B cell (primary cell): ENCODE results near the gene GPRIN2. TPM values are rescaled to one million over a fixed set of nuclear protein-coding genes. Genes with fewer than 3 reads are reported as not detected.

ENCODE experiments used
- ATAC-seq: fragments of 200-7000 bp; cut with Tn5 transposase; one replicate; pipeline ENCODE4 v1.10.0; 2021; ENCODE audit warnings: low read depth, mild to moderate bottlenecking, moderate number of reproducible peaks, moderate library complexity
- CTCF ChIA-PET: fragments of 350-600 bp; sonication (Branson Sonifier 250); formaldehyde crosslinking; loops from one replicate; lab custom pipeline; 2021; ENCODE audit warnings: antibody characterized with exemption, inconsistent platforms; lab: Charles Lee
- POLR2A ChIA-PET: fragments of 350-600 bp; sonication (Branson Sonifier 250); formaldehyde crosslinking; loops from one replicate; lab custom pipeline; 2021; ENCODE audit warnings: antibody characterized with exemption; lab: Charles Lee
- DNase-seq: peaks from one replicate; pipeline ENCODE4 v3.0.0; 2013
- H2AFZ ChIP-seq: 2 replicates; pipeline ENCODE4 v1.6.1; 2012; ENCODE audit warnings: mild to moderate bottlenecking, low read depth, low read length; ENCODE audit not compliant: insufficient read depth, poor library complexity, severe bottlenecking
- H3K27ac ChIP-seq, 2 donors: 1 replicate in 1 of 2; 2 replicates in 1 of 2; pipeline ENCODE4 v1.5.1; 2012 to 2013; ENCODE audit warnings: low read length in 2 of 2, mild to moderate bottlenecking in 2 of 2, moderate library complexity in 1 of 2
- H3K27me3 ChIP-seq, 4 experiments: fragments of 200-600 bp in 1 of 4; sonication (generic) in 1 of 4; replicated peaks in 1 of 4; 1 replicate in 2 of 4; 2 replicates in 2 of 4; pipeline versions ENCODE4 v1.6.1 to v1.7.0; 2013 to 2016; ENCODE audit warnings: low read length in 3 of 4, mild to moderate bottlenecking in 2 of 4, mixed read lengths in 1 of 4, moderate library complexity in 1 of 4; ENCODE audit not compliant: insufficient read depth in 4 of 4, control insufficient read depth in 3 of 4; ENCODE audit errors: control extremely low read depth in 1 of 4
- H3K36me3 ChIP-seq, 2 experiments: replicated peaks in 1 of 2; 1 replicate in 1 of 2; 2 replicates in 1 of 2; pipeline versions ENCODE4 v1.6.1 to v1.7.1; 2013; ENCODE audit warnings: low read length in 1 of 2; ENCODE audit not compliant: insufficient read depth in 2 of 2, control insufficient read depth in 1 of 2; ENCODE audit errors: control extremely low read depth in 1 of 2, extremely low read depth in 1 of 2
- H3K4me1 ChIP-seq, 2 donors: fragments of 200-600 bp in 1 of 2; sonication (generic) in 1 of 2; 1 replicate in 1 of 2; 2 replicates in 1 of 2; pipeline versions ENCODE4 v1.5.1 to v1.6.1; 2013 to 2017; ENCODE audit warnings: low read length in 2 of 2; ENCODE audit not compliant: control insufficient read depth in 2 of 2, insufficient read depth in 2 of 2
- H3K4me2 ChIP-seq: replicated peaks from 2 replicates; pipeline ENCODE3; 2012; ENCODE audit warnings: mild to moderate bottlenecking, low read depth, low read length; ENCODE audit not compliant: poor library complexity, severe bottlenecking
- H3K4me3 ChIP-seq, 5 experiments: fragments of 200-600 bp in 1 of 5; sonication (generic) in 1 of 5; 1 replicate in 3 of 5; 2 replicates in 2 of 5; pipeline versions ENCODE4 v1.5.1 to v1.7.0; 2011 to 2016; ENCODE audit warnings: low read length in 4 of 5, mild to moderate bottlenecking in 4 of 5, low read depth in 2 of 5, control low read depth in 1 of 5, moderate library complexity in 1 of 5; ENCODE audit not compliant: insufficient read depth in 1 of 5; ENCODE audit errors: control extremely low read depth in 1 of 5, extremely low read depth in 1 of 5
- H3K79me2 ChIP-seq: fragments of 200-600 bp; sonication (generic); one replicate; pipeline ENCODE4 v1.6.0; 2016; ENCODE audit warnings: low read length; ENCODE audit not compliant: control insufficient read depth, insufficient read depth
- H3K9ac ChIP-seq: fragments of 200-600 bp; sonication (generic); 2 replicates; pipeline ENCODE4 v1.6.1; 2017; ENCODE audit warnings: mild to moderate bottlenecking, low read length, moderate library complexity
- H3K9me3 ChIP-seq, 3 donors: one replicate each; pipeline versions ENCODE4 v1.6.1 to v1.7.1; 2013; ENCODE audit warnings: low read length in 2 of 3; ENCODE audit not compliant: control insufficient read depth in 2 of 3, insufficient read depth in 1 of 3; ENCODE audit errors: control extremely low read depth in 1 of 3
- H4K20me1 ChIP-seq: 2 replicates; pipeline ENCODE4 v1.6.0; 2012; ENCODE audit warnings: mild to moderate bottlenecking, low read length; ENCODE audit not compliant: insufficient read depth, control insufficient read depth, poor library complexity, severe bottlenecking
- H3K27ac Mint-ChIP-seq: one replicate; pipeline ENCODE4 v1.8.0; 2021; ENCODE audit warnings: mixed read lengths
- H3K27me3 Mint-ChIP-seq: one replicate; pipeline ENCODE4 v1.8.0; 2021; ENCODE audit warnings: mixed read lengths
- H3K4me1 Mint-ChIP-seq: one replicate; pipeline ENCODE4 v1.8.0; 2021; ENCODE audit warnings: mixed read lengths
- H3K4me3 Mint-ChIP-seq: one replicate; pipeline ENCODE4 v1.8.0; 2021; ENCODE audit warnings: mixed read lengths
- H3K9me3 Mint-ChIP-seq: one replicate; pipeline ENCODE4 v1.8.0; 2022; ENCODE audit warnings: mixed read lengths; ENCODE audit not compliant: insufficient read depth
- CTCF ChIP-seq: fragments of 200-600 bp; IDR thresholded peaks from one replicate; pipeline ENCODE4 v1.8.0; 2022; ENCODE audit warnings: antibody characterized with exemption, mild to moderate bottlenecking
- EZH2 ChIP-seq: IDR thresholded peaks from 2 replicates; pipeline ENCODE4 v1.6.1; 2012; ENCODE audit warnings: borderline replicate concordance, low read depth, mild to moderate bottlenecking, moderate library complexity, low read length; ENCODE audit not compliant: insufficient read depth, poor library complexity, severe bottlenecking
- WGBS: methylation state at CpG from one replicate; pipeline ENCODE4 v1.1.5; 2013; ENCODE audit warnings: missing lambda C conversion rate; ENCODE audit not compliant: insufficient coverage; 5-methylcytosine and 5-hydroxymethylcytosine counted together
- intact Hi-C: fragments of 100-400 bp; cut with micrococcal nuclease; formaldehyde crosslinking; loops from one replicate; pipeline ENCODE4 v1.10.0; 2022
- polyA plus RNA-seq: library from polyadenylated mRNA; depleted of rRNA; stranded (reverse); fragments of >200 nt; gene quantifications from 2 replicates; pipeline ENCODE4 v1.2.3, GENCODE V29; 2012
- total RNA-seq, 2 donors: library from RNA; stranded (reverse); fragments of 120-200 nt in 1 of 2; gene quantifications; 1 replicate in 1 of 2; 2 replicates in 1 of 2; pipeline versions ENCODE4 v1.2.3 to v1.2.4, GENCODE V29; 2013 to 2022

The GPRIN2 gene
- total and polyA plus RNA-seq, 2 donors (not counting 1 experiment from before 2014, with no cell fraction given) = not detected

- POLR2A ChIA-PET = no interaction called here
- no peaks in the 10 kb centered on the region for H3K79me2 ChIP-seq
- intact Hi-C loops = no loop called here
- peaks cover 0 to 3% (median 0%) of the 10 kb centered on the region in 3 donors for H3K9me3 ChIP-seq
- Mint-ChIP-seq H3K27ac (no peak overlapping the region), H3K4me3 (no peak overlapping the region), H3K4me1 (no peaks in the 10 kb centered on the region), H3K9me3 (no peaks in the 10 kb centered on the region), H3K27me3 (peaks cover 29% of the 10 kb centered on the region)
- TF ChIP-seq EZH2 (no peak), CTCF (no peak)
- no peaks in the 10 kb centered on the region for H3K36me3 ChIP-seq
- no peak overlapping the region for H2AFZ ChIP-seq
- no peak overlapping the region for H3K9ac ChIP-seq
- H3K4me2 ChIP-seq = no peak overlapping the region
- no peaks in the 10 kb centered on the region for H4K20me1 ChIP-seq
- DNase-seq (no peak), ATAC-seq (no peak)
- CTCF ChIA-PET = no interaction called here
- 70% methylated on average over 4 of the region's 5 CpGs for WGBS
- no peak overlapping the region for H3K27ac ChIP-seq
- no peak overlapping the region for H3K4me3 ChIP-seq
- peaks cover 0 to 6% (median 3%) of the 10 kb centered on the region in 4 experiments for H3K27me3 ChIP-seq
- peaks cover 0 to 3% of the 10 kb centered on the region in 2 donors for H3K4me1 ChIP-seq
These were observed 10.4 kb downstream of the GPRIN2 start for GRCh38 chr10:46545861-46546590.
